ENCODE measurements around the gene GGA1.
"Not testable (repeated sequence)": the region's sequence is repeated elsewhere in the genome, so short reads cannot be mapped to it uniquely, and the experiment has no call there.

The GGA1 gene

DNA sequence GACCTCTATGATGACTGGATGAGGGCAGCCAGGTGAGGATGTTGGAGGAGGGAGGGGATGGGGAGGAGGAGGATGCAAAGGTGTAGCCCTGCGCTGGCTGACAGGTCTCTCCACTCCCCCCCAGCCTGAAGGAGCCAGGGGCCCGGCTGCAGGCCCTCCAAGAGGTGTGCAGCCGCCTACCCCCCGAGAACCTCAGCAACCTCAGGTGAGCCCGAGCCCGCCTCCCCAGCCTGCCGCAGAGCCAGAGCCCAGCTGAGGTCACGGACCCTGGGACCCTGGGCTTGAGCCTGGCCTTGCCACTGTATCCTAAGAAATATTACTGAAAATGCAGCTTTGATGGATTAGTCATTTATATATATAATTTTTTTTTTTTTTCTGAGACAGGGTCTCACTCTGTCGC is 38.7 kb downstream of the GGA1 start:
- TF ChIP-seq CTCF (IDR thresholded peaks at IDR 0.05; ENCODE audit: borderline replicate concordance, insufficient read depth, low read depth, low read length): no peak
- no peak overlapping the region for H3K4me3 ChIP-seq (ENCODE audit: low read depth, low read length)

GRCh38 chr22:37647928-37648327 is 39.3 kb downstream of the GGA1 start:
- no peak for TF ChIP-seq CTCF (IDR thresholded peaks at IDR 0.05; ENCODE audit: borderline replicate concordance, insufficient read depth, low read depth, low read length)
- no peak overlapping the region for H3K4me3 ChIP-seq (ENCODE audit: low read depth, low read length)

DNA sequence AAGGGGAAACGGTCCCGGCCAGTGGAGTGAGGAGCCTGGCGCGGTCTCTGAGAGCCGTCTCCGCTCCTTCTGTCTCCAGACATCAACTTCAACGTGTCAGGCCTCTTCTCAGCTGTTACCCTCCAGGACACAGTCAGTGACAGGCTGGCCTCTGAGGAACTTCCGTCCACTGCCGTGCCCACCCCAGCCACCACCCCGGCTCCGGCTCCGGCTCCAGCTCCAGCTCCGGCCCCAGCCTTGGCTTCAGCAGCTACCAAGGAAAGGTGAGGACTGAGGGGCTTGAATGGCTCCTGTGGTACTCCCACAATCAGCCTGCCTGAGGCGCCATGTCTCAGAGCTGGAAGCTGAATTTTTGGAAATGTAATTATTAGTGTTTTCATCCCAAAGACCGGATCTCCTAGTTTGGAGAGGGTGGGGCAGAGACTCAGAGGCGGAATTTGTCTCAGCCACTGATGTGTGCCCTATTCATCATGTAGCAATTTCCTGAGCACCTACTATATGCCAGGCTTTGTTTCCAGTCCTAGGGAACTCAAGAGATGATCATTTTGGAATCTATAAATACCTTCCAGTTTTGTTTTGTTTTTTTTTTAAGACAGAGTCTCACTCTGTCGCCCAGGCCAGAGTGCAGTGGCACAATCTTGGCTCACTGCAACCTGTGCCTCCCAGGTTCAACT is 42.0 kb downstream of the GGA1 start:
- no peak for TF ChIP-seq CTCF (IDR thresholded peaks at IDR 0.05; ENCODE audit: borderline replicate concordance, insufficient read depth, low read depth, low read length)

GRCh38 chr22:37654563-37655251 is 46.1 kb downstream of the GGA1 start:
- TF ChIP-seq CTCF (IDR thresholded peaks at IDR 0.05; ENCODE audit: borderline replicate concordance, insufficient read depth, low read depth, low read length): no peak
- H3K4me3 ChIP-seq (ENCODE audit: low read depth, low read length): no peak overlapping the region

More for the DNA sequence above, 42.0 kb downstream of the GGA1 start:
- H3K4me3 ChIP-seq (ENCODE audit: low read depth, low read length): no peak overlapping the region

DNA sequence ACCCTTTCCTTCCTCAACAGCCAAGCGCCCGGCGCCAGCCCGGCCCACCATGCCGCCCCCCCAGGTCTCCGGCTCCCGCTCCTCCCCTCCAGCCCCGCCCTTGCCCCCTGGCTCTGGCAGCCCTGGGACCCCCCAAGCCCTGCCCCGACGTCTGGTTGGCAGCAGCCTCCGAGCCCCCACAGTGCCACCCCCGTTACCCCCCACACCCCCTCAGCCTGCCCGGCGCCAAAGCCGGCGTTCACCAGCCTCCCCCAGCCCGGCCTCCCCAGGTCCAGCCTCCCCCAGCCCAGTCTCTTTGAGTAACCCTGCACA is 46.6 kb downstream of the GGA1 start:
- no peak overlapping the region for H3K4me3 ChIP-seq (ENCODE audit: low read depth, low read length)
- TF ChIP-seq CTCF (IDR thresholded peaks at IDR 0.05; ENCODE audit: borderline replicate concordance, insufficient read depth, low read depth, low read length): no peak

GRCh38 chr22:37656583-37656982 is 47.9 kb downstream of the GGA1 start:
- H3K4me3 ChIP-seq (ENCODE audit: low read depth, low read length): not testable (repeated sequence)

GRCh38 chr22:37657590-37658132 is 49.0 kb downstream of the GGA1 start:
- TF ChIP-seq CTCF (IDR thresholded peaks at IDR 0.05; ENCODE audit: borderline replicate concordance, insufficient read depth, low read depth, low read length): no peak
- H3K4me3 ChIP-seq (ENCODE audit: low read depth, low read length): peak overlapping the region; percentile 12

Measured in GM12875 (cell line).